ENCODE data around the gene NFXL1. TPM values are rescaled to one million over a fixed set of nuclear protein-coding genes. Genes with fewer than 3 reads are reported as not detected.

The NFXL1 gene
- total RNA-seq, 4 donors from 2014 or later: 10.7 to 33.2 (median 12.5) TPM

DNA sequence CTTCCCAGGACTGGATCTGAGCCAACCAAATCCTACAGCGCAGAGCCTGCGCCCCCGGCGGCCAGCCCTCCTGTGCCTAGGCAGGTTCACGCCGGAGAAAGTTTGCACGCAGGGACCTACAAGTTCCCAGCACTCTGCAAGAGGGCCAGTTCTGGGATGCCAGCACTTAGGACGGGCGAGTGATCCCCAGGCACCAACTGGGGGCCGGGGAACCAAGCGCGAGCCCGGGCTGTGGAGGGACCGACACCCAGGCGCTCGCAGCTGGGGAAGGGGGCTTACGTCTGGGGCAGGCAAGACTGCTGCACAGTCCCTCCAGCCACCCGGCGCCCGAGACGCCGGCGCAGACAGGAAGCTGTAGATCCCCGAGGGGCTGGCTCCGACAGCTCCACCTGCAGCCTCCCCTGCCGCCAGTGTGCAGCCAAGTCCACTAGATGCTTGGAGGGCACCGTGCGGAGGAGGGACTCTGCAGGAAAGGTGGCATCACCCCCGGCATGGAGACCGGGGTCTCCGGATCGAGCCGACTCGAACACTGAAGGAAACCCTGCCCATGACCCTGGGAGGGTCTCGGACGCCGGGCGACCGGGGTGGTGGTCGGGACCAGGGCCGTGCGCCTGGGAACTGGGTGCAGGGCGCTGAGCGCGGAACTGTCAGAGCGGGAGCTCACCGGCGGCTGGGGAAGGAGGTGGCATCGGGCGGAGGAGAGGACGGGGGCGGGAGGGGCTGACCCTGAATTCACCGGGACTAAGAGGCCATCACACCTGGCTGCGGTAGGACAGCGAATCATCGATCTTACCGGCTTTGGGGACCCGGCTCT is 77.1 kb downstream of the NFXL1 start:
- TF ChIP-seq, protein P1, sequence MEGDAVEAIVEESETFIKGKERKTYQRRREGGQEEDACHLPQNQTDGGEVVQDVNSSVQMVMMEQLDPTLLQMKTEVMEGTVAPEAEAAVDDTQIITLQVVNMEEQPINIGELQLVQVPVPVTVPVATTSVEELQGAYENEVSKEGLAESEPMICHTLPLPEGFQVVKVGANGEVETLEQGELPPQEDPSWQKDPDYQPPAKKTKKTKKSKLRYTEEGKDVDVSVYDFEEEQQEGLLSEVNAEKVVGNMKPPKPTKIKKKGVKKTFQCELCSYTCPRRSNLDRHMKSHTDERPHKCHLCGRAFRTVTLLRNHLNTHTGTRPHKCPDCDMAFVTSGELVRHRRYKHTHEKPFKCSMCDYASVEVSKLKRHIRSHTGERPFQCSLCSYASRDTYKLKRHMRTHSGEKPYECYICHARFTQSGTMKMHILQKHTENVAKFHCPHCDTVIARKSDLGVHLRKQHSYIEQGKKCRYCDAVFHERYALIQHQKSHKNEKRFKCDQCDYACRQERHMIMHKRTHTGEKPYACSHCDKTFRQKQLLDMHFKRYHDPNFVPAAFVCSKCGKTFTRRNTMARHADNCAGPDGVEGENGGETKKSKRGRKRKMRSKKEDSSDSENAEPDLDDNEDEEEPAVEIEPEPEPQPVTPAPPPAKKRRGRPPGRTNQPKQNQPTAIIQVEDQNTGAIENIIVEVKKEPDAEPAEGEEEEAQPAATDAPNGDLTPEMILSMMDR (IDR thresholded peaks at IDR 0.05): no peak
- TF ChIP-seq POLR2A (IDR thresholded peaks at IDR 0.05): no peak
- 0 to 1% methylated on average over 24 to 25 of the region's 58 CpGs for WGBS, 2 donors
- intact Hi-C loops (cut with DNase I; ENCODE audit: low total_unique reads): loop anchor here (10.0 kb wide), 1 partner anchor 152 kb away; no protein-coding TSS in a partner anchor
- peak overlapping the region; percentile 52 for H3K4me3 ChIP-seq (ENCODE audit: low read depth, poor library complexity, severe bottlenecking)
- no peak for DNase-seq (ENCODE audit: low spot score in 2 of 2)

- TF ChIP-seq, protein P1 (IDR thresholded peaks at IDR 0.05): no peak
- no peak for TF ChIP-seq POLR2A (IDR thresholded peaks at IDR 0.05)
- WGBS, 2 donors: 1% methylated on average over 25 to 26 of the region's 27 CpGs
- DNase-seq (ENCODE audit: low spot score in 2 of 2): peak; percentile 78 to 96
- peak overlapping the region; percentile 52 for H3K4me3 ChIP-seq (ENCODE audit: low read depth, poor library complexity, severe bottlenecking)
- intact Hi-C loops (cut with DNase I; ENCODE audit: low total_unique reads): loop anchor here (10.0 kb wide), 1 partner anchor 152 kb away; no protein-coding TSS in a partner anchor
These were observed 77.7 kb downstream of the NFXL1 start for GRCh38 chr4:47836641-47837093.

DNA sequence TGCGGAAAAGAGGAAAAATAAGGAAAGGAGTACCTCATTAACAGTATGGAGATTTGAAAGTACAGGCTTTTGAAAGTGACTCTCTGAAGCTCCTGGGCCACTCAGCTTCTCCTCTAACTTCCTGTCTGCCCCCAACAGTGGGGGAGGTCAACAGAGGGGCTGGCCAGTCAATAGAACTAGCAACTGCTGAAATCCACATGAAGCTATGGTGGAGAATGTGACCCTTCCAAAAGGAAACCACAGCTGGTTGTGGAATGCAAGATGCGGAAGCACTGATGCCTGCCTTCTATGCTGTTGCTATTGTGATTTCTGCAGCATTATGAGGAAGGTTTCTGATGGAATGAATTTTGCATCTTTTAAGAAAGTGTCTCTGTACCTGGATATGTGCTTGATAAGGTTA is 78.9 kb downstream of the NFXL1 start:
- no peak for TF ChIP-seq POLR2A (IDR thresholded peaks at IDR 0.05)
- TF ChIP-seq, protein P1 (IDR thresholded peaks at IDR 0.05): no peak
- intact Hi-C loops (cut with DNase I; ENCODE audit: low total_unique reads): loop anchor here (10.0 kb wide), 1 partner anchor 151 kb away; no protein-coding TSS in a partner anchor

GRCh38 chr4:47831026-47831679 is 83.2 kb downstream of the NFXL1 start:
- 52 to 57% methylated on average over 5 of the region's 5 CpGs for WGBS, 2 donors
- TF ChIP-seq, protein P1 (IDR thresholded peaks at IDR 0.05): no peak
- no peak for TF ChIP-seq POLR2A (IDR thresholded peaks at IDR 0.05)
- H3K4me3 ChIP-seq (ENCODE audit: low read depth, poor library complexity, severe bottlenecking): no peak overlapping the region
- no peak for DNase-seq (ENCODE audit: low spot score in 2 of 2)
- intact Hi-C loops (cut with DNase I; ENCODE audit: low total_unique reads): loop anchor here (10.0 kb wide), 1 partner anchor 146 kb away; no protein-coding TSS in a partner anchor

More for the DNA sequence above, 78.9 kb downstream of the NFXL1 start:
- 72 to 74% methylated on average over 2 of the region's 2 CpGs for WGBS, 2 donors
- DNase-seq (ENCODE audit: low spot score in 2 of 2): no peak
- H3K4me3 ChIP-seq (ENCODE audit: low read depth, poor library complexity, severe bottlenecking): no peak overlapping the region

DNA sequence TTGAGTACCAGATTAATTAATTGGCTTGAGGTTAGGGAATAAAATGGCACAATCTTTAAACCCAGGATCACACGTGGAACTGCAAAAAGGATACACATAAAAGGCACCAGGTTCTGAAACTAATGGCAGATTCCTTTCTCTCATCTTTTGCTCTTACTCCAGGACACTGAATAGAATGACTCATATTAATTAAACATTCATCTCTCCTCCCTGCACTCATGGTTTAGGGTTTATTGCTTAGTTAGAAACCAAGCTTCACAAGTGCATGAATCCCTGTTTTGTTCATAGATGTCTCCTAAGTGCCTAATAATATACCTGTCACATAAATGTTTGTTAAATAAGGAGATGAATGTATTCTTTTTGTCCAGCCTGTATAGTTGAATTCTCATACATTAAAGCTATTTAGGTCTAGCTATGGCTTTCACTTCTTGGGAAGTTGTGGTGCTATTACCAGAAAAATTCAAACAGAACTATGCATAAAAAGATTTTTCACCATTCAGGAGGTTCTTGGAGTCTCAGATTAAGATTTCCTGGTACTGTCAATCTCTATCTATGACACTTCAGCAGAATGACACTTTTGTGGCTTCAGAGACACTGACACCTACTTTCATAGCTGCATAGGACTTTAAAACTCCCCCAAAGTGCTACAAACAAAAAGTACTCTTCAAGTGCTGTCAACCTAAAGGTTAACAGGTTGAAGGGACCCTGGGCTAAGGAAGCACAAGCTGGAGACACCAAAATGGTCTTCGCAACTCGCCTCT is 83.9 kb downstream of the NFXL1 start:
- TF ChIP-seq, protein P1 (IDR thresholded peaks at IDR 0.05): no peak
- no peak for TF ChIP-seq POLR2A (IDR thresholded peaks at IDR 0.05)
- WGBS, 2 donors: 78% methylated on average over 3 of the region's 3 CpGs
- no peak for DNase-seq (ENCODE audit: low spot score in 2 of 2)
- no peak overlapping the region for H3K4me3 ChIP-seq (ENCODE audit: low read depth, poor library complexity, severe bottlenecking)
- intact Hi-C loops (cut with DNase I; ENCODE audit: low total_unique reads): loop anchor here (10.0 kb wide), 1 partner anchor 146 kb away; no protein-coding TSS in a partner anchor
